Glutamatergic neuron (in vitro differentiated cells): ENCODE results near the gene TNFRSF11A. TPM values are rescaled to one million over a fixed set of nuclear protein-coding genes. Genes with fewer than 3 reads are reported as not detected.
A peak's percentile ranks its signal among the peaks of the same experiment; 100 is the strongest.

Experiments
- DNase-seq: peaks from one replicate; pipeline ENCODE4 v3.0.0; 2022
- H3K27ac Mint-ChIP-seq: one replicate; pipeline ENCODE4 v1.8.0; 2020; ENCODE audit warnings: mild to moderate bottlenecking, mixed read lengths, inconsistent platforms; ENCODE audit not compliant: unreplicated experiment
- H3K27me3 Mint-ChIP-seq: one replicate; pipeline ENCODE4 v1.8.0; 2020; ENCODE audit warnings: mild to moderate bottlenecking, moderate library complexity, mixed read lengths, inconsistent platforms; ENCODE audit not compliant: unreplicated experiment
- H3K36me3 Mint-ChIP-seq: one replicate; pipeline ENCODE4 v1.8.0; 2020; ENCODE audit warnings: mild to moderate bottlenecking, mixed read lengths, inconsistent platforms; ENCODE audit not compliant: unreplicated experiment
- H3K4me1 Mint-ChIP-seq: one replicate; pipeline ENCODE4 v1.8.0; 2020; ENCODE audit warnings: mild to moderate bottlenecking, low read depth, mixed read lengths, inconsistent platforms; ENCODE audit not compliant: unreplicated experiment
- H3K4me3 Mint-ChIP-seq: one replicate; pipeline ENCODE4 v1.8.0; 2020; ENCODE audit warnings: mild to moderate bottlenecking, mixed read lengths, inconsistent platforms; ENCODE audit not compliant: unreplicated experiment
- H3K9me3 Mint-ChIP-seq: one replicate; pipeline ENCODE4 v1.8.0; 2020; ENCODE audit warnings: mild to moderate bottlenecking, moderate library complexity, mixed read lengths, inconsistent platforms; ENCODE audit not compliant: unreplicated experiment
- total RNA-seq: library from RNA; stranded (reverse); fragmentation: NEBNext Ultra II Directional; extraction: Animal tissue kit (Norgen Biotek cat#: 25700); gene quantifications from one replicate; pipeline ENCODE4 v1.2.1, GENCODE V29; 2021; ENCODE audit not compliant: unreplicated experiment
- TF ChIP-seq, protein P1 (sequence below): fragments of 200-600 bp; sonication (generic); IDR thresholded peaks from one replicate; pipeline ENCODE4 v1.5.0; 2021; ENCODE audit not compliant: partially characterized antibody, unreplicated experiment

Gene TNFRSF11A
- total RNA-seq, 1 donor from 2014 or later = 1.2 TPM

GRCh38 chr18:62342884-62343283, 17.8 kb downstream of the TNFRSF11A start:
- H3K4me3 Mint-ChIP-seq = no peak overlapping the region
- H3K27ac Mint-ChIP-seq = no peak overlapping the region
- peaks cover 3% of the 10 kb centered on the region for H3K27me3 Mint-ChIP-seq
- TF ChIP-seq, protein P1, sequence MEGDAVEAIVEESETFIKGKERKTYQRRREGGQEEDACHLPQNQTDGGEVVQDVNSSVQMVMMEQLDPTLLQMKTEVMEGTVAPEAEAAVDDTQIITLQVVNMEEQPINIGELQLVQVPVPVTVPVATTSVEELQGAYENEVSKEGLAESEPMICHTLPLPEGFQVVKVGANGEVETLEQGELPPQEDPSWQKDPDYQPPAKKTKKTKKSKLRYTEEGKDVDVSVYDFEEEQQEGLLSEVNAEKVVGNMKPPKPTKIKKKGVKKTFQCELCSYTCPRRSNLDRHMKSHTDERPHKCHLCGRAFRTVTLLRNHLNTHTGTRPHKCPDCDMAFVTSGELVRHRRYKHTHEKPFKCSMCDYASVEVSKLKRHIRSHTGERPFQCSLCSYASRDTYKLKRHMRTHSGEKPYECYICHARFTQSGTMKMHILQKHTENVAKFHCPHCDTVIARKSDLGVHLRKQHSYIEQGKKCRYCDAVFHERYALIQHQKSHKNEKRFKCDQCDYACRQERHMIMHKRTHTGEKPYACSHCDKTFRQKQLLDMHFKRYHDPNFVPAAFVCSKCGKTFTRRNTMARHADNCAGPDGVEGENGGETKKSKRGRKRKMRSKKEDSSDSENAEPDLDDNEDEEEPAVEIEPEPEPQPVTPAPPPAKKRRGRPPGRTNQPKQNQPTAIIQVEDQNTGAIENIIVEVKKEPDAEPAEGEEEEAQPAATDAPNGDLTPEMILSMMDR = no peak
- H3K4me1 Mint-ChIP-seq = peaks cover 7% of the 10 kb centered on the region
- H3K36me3 Mint-ChIP-seq = no peaks in the 10 kb centered on the region
- H3K9me3 Mint-ChIP-seq = no peaks in the 10 kb centered on the region
- DNase-seq = no peak

DNA sequence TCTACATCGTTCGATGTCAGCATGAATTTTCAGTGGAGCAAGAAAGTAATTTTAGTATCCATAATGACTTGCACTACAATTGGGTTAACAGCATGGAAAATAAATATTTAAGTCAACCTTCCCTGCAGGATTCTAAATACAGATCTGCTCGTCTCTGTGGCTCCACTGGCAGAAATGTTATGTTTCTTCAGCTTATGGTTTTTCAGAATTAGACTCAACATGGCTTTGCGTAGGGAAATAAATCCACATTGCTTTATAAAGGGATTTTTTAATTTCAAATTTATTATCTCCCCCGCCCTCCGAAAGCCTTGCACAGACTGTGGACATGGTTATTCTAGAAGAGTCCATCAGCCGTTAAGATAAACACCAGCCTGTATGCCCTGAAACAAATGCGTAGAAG, 18.2 kb downstream of the TNFRSF11A start:
- Mint-ChIP-seq H3K27me3 (peaks cover 3% of the 10 kb centered on the region), H3K9me3 (no peaks in the 10 kb centered on the region), H3K4me1 (peaks cover 7% of the 10 kb centered on the region), H3K36me3 (no peaks in the 10 kb centered on the region), H3K27ac (no peak overlapping the region), H3K4me3 (no peak overlapping the region)
- TF ChIP-seq, protein P1 = no peak
- no peak for DNase-seq

- peaks cover 7% of the 10 kb centered on the region for H3K4me1 Mint-ChIP-seq
- TF ChIP-seq, protein P1 = no peak
Observed at GRCh38 chr18:62345909-62346308, 20.8 kb downstream of the TNFRSF11A start.

DNA sequence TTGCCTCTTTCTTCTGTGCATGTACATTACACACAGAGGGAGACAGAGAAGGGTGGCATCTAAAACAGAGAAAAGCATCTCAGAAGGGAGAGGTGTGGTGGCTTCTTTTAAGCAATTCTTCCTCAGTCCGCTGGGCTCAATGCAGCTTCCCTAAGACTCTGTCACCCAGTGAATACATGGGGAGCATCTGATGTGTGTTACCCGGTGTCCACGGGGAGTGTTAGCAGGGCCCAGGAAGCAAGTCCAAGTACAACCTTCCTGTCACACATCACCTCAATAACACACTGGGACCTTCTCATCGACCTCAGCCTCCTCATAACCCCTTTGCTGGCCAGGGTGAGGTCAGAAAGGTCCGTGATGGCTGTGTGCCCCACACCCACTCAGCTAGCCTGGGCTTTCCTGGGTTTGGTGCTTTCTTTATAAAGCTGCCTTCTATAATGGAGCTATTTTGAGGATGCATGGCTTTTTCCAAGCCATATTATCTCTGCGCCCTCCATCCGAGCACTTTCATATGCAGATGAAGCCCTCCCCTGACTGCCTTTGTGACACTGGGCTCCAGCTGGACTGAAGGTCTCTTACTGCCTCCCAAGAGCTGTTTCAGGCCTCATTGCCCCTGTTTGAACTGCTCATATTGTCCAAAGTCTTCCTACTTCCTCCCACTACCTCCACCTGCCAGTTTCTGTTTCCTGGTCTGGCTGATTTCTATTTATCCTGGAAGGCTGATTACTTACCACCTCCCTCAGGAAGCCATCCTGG, 21.4 kb downstream of the TNFRSF11A start:
- no peak for DNase-seq
- peak overlapping the region; percentile 2 for H3K4me3 Mint-ChIP-seq
- no peaks in the 10 kb centered on the region for H3K9me3 Mint-ChIP-seq
- H3K27ac Mint-ChIP-seq = peak overlapping the region; percentile 7
- TF ChIP-seq, protein P1 = no peak
- H3K36me3 Mint-ChIP-seq = no peaks in the 10 kb centered on the region
- peaks cover 7% of the 10 kb centered on the region for H3K4me1 Mint-ChIP-seq
- peaks cover 3% of the 10 kb centered on the region for H3K27me3 Mint-ChIP-seq

More at GRCh38 chr18:62345909-62346308, 20.8 kb downstream of the TNFRSF11A start:
- no peaks in the 10 kb centered on the region for H3K9me3 Mint-ChIP-seq
- no peak for DNase-seq
- H3K27ac Mint-ChIP-seq = no peak overlapping the region
- peaks cover 3% of the 10 kb centered on the region for H3K27me3 Mint-ChIP-seq
- H3K36me3 Mint-ChIP-seq = no peaks in the 10 kb centered on the region
- no peak overlapping the region for H3K4me3 Mint-ChIP-seq

- H3K4me1 Mint-ChIP-seq = peaks cover 7% of the 10 kb centered on the region
- peak overlapping the region; percentile 7 for H3K27ac Mint-ChIP-seq
- no peaks in the 10 kb centered on the region for H3K9me3 Mint-ChIP-seq
- no peaks in the 10 kb centered on the region for H3K36me3 Mint-ChIP-seq
- peaks cover 3% of the 10 kb centered on the region for H3K27me3 Mint-ChIP-seq
- DNase-seq = no peak
- H3K4me3 Mint-ChIP-seq = peak overlapping the region; percentile 2
- TF ChIP-seq, protein P1 = no peak
Observed at GRCh38 chr18:62347089-62347506, 22.0 kb downstream of the TNFRSF11A start.
